T-helper 9 cell (primary cell): ENCODE data around the gene ARID3C.

ENCODE experiments used
- DNase-seq: peaks from one replicate; pipeline ENCODE4 v3.0.0-alpha.2; 2020

The ARID3C gene

DNA sequence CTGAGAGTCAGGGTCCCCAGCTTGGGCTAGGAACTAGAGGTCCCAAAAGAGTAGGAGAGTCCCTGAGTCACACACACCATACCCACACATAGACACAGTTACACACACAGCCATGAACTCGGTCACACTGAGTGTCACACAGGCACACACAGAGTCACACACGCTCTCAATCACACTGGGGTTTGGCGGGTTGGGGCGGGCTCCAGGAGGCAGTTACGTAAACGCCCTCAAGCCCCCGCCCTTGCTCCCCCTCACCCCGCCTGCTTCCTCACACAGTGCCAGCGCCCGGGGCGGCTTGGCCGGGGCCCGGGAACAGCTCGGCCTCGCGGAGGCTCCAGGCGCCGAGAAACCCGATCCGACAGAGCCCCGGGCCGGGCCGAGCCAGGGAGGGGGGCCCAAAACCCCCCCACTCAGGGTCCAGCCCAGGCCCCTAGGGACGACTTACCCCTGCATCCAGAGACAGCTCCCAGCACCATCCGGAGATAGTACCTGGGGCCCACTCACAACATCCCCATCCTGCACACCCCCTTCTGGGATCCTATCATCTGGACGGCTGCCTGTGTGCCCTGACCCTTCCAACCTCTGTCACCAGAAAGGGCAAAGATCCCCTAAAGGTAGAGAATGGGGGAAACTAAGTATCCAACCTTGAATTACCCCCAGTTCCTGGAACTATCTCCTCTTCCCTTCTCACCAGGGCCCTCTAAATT lies 35.8 kb downstream of the ARID3C start:
- no peak for DNase-seq

- no peak for DNase-seq
Measured at GRCh38 chr9:34591917-34592866, 36.7 kb downstream of the ARID3C start.

- DNase-seq: peak; percentile 75
Measured at GRCh38 chr9:34591248-34591916, 37.5 kb downstream of the ARID3C start.

DNA sequence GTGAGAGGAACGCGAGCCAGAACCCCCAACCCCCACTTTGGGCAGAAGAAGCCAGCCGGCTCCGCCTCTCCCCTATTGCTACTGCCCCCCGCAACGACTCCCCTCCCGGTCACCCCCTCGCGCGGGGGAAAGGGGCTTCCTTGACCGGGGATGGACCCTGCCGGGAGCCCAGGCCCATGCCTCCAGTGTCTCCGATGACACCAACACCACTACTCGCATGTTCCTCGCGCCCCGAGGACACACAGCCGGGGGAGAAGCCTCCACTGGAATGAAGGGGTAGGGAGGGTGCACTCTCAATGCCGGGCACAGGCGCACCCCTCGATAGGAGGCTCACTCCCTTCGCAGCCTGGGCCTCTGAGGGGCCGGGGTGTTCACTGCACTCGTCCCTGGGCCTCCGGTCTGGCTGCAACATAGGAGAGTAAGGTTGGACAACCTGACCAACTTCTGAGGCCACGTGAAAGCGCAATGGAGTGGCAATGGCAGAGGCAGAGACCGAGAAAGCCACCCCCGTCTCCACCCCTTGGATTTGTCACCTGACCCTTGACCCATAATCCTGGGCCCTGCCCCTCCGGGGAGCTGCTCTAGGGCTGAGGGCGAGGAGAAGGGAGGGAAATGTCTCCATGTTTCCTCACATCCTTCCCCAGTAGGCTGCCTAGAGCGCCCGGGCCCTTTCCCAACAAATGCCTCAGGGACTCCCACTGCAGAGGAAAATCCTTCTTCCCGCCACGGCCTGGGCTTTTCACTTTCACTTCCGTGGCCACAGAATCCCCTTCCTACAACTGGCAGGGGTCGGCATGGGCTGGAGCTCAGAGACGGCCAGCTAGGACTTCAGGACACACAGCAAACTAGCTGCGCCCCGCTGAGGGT lies 38.3 kb downstream of the ARID3C start:
- DNase-seq: no peak

- no peak for DNase-seq
Measured at GRCh38 chr9:34589636-34590380, 39.1 kb downstream of the ARID3C start, which contains the start of gene CNTFR. CNTFR (minus strand) TSS chr9:34589724; CDS start chr9:34568981, 20,743 bp downstream.

DNA sequence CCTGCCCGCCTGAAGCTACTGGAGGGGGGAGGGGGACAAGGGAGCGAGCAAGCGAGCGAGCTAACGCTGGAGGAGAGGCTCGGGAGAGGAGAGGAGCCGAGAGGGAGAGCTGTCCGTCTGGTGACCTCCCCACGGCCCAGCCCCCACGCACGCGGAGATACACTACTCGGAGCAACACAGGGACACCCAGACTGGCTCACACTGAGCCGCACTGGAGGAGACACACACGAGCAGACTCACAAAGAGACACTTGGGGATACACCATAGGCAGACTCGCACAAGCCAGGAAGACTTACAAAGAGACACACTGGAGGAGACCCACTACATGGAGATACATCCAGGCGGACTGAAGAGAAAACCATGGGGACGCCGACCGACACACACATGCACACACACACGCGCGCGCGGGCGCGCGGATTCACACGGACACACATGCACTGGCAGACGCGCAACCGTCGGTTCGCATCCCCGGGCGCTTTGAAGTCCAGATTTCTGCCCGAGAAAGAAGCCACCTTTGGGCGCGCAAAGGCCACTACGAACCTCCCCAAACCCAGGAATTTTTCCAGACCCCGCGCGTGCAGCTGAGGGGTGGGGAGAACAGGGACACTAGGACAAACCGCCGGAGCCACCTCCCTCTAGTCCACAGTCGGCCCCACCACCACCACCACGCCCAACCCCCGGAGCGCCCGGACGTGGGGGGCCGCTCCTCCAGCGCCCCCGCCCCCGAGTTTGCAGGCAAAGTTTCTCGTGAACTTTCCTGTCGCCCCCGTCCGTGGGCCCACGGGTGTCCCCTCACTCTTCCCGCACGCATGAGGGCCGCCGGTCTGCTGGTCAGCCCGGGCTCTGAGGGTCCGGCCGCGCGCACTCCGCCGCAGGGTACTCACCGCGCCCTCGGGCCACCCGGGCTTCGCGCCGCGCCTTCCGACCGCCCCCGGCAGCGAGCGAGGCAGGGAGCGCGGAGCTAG lies 39.9 kb downstream of the ARID3C start:
- no peak for DNase-seq

DNA sequence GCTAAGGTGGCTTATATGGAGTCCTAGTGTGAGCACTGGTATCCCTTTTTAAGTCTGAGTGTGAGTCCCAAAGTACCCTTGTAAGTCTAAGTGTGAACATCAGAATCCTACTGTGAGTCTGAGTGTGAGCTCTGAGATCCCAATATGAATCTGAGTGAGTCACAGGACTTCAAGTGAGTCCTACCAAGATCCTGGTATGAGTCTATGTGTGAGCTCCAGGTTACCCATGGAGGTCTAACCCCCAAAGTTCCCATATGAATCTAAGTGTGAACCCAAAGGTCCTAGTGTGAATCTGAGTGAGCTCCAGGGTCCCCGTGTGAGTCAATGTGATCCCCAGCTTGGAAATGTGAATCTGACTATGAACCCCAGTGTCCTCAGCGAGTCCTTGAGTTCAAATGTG lies 41.6 kb downstream of the ARID3C start:
- DNase-seq: no peak

- no peak for DNase-seq
Measured at GRCh38 chr9:34585946-34586669, 42.8 kb downstream of the ARID3C start.

DNA sequence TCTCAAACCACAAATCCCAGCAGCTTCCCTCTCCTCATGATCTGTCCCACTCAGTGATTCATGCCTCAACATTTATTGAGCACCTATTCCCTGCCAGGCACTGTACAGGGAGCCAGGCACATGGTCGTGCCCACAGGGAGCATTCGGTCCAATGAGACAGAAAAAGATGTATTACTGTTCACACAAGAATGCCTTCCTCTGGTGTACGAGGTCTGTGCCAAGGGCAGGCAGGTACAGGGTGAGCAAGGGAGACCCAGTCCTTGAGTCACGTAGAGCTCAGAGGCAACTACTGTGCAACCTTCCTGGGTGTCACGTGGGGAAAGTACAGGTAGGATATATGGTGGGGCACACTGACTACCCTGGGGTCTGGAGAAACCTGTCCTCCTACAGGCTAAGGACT lies 43.9 kb downstream of the ARID3C start:
- DNase-seq: no peak

DNA sequence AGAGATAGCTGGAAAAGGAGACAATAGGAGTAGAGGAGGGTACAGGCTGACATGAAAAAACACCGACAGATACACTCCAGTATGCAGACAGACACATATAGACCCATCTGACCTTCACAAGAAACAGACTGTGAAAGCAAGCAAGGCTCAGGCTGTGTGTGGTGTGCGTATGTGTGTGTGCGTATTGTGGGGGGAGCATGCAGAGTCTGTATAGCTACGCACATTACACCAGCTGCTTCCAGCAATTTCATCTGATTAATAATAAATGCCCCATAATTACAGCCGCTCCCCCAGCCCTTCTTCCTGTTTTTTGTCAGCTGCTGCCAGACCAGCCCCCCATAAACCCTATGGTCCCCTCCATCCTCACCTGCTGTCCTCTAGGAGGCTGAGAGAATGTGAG lies 46.1 kb downstream of the ARID3C start:
- DNase-seq: no peak

DNA sequence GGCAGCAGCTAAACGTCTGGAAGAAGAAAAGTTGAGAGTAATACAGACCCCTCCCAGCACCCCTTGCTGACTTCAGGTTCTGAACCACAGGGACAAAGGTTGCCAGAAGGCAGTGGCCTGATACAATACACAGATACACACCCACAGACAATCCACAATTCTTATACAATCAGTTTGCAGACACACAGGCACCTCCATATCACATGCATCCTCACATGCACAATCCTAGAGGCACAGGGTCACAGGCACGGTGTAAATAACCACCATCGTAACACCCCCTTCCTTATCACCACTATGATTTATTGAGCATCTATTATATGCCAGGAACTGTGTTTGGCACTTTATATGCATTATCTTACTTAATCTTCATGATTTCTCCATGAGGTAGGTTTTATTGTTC lies 47.5 kb downstream of the ARID3C start:
- no peak for DNase-seq

DNA sequence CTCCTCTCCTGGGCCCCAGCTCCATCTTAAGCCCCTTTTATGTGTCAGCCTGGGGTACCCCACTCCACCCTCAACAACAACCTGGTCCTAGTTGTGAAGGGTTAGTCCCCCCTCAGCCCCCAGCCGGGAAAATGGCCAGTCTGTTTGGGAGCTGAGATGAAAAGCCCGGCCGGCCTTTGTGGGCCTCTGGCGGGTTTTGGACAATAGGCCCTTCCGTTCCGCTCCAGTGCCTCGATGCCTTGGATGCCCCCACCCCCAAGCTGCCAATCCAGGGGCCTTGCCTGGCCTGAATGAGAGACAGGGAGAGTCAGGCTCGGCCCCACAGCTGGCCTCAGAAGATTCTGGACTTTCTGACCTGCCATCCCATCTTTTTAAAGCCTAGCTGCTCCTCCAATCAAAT lies 48.5 kb downstream of the ARID3C start:
- no peak for DNase-seq

DNA sequence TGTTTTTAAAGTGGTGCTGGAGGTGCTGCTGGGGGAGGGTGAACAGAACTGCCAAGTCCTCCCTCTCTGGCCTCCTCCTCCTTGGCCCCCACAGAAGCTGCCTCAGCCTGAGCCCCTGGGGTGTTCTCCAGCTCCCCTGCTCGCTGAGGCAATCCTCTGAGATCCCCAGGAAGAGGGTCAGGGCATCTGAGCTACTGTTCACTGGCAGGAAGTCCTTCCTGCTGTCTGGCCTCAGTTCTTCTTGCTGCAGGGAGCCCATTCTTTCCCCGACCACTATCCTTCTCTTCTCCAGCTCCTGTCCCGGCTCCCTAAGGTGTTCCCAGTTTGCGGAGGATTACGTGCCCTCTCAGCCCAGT lies 49.1 kb downstream of the ARID3C start:
- DNase-seq: no peak

- no peak for DNase-seq
Measured at GRCh38 chr9:34579104-34579807, 49.6 kb downstream of the ARID3C start.

DNA sequence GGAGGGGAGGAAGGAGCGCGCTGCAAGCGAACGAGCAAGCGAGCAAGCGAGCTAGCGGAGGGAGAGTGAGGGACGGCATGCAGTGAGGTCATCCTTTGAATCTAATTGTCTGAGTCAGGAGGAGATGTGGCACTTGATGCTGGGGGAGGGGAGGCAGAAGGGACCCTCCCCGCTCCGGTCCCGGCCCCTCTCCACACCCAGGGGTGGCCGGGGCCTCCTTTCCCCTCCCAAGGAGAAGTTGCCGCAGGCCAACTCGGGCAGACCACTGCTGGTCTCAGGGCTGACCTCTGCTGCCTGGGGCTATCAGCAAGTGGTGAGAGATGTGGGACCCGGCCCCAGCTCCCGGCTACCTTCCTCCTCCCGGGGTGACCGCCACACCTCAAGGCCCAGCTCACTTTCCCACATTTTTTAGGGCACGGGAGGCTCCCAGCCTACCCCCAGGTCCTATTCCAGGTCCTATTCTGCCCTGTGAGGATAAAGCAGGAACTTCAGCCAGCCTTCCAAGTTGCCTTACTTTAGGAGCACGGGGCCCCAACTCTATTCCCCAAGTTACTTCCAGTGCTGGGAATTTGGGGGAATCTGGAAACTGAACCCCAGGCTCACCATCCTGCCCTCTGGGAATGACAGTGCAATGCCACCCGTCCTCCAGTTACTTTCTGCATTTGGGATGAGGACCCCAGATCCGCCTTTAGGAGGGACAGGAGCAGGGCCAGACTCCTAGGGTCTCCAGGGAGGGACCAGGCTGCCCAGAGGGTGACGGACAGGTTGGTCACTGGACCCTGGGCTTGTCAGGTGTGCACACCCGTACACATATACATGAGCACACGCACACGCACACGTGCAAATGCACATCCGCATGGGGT lies 50.4 kb downstream of the ARID3C start:
- DNase-seq: no peak

- DNase-seq: no peak
Measured at GRCh38 chr9:34577400-34578240, 51.2 kb downstream of the ARID3C start.
